HG03095 (cell line): Measurements from ENCODE around the gene DNMBP.

Experiments
- ATAC-seq: cut with Tn5 transposase; IDR thresholded peaks from one replicate; pipeline ENCODE4 v1.9.1; 2021; ENCODE audit warnings: moderate library complexity; ENCODE audit not compliant: unreplicated experiment

DNMBP gene

GRCh38 chr10:99832439-99832838 lies 177.3 kb downstream of the DNMBP start:
- ATAC-seq = no peak

GRCh38 chr10:99828464-99828863 lies 181.3 kb downstream of the DNMBP start:
- ATAC-seq = no peak

DNA sequence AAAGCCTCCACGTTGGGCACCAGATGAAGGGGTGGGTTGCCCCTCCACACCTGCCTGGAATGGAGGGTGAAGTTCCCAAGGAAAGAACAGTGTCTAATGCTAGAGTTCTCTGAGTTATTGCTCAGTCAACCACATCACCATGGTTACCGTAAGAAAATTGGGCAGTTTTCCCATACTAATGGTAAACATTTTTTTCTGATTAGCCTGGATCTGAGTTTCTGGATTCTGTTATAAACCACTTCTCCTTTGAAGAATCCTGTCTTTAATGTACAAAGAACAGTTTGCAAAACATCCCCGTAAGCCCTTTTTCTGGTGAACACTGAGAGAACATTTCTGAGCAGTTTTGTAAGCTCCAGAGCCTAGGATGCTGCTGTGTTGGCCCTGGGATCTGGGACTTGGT lies 181.8 kb downstream of the DNMBP start:
- ATAC-seq = no peak
